HepG2 (cell line): Measurements from ENCODE around the gene TNFSF12. TPM values are rescaled to one million over a fixed set of nuclear protein-coding genes. Genes with fewer than 3 reads are reported as not detected.

Source experiments
- ETV5 ChIP-seq: IDR thresholded peaks from 2 replicates; pipeline ENCODE4 v1.6.1; 2018; ENCODE audit warnings: missing biosample characterization, missing genetic modification reagents, inconsistent platforms, borderline replicate concordance
- KMT2B ChIP-seq: IDR thresholded peaks from 2 replicates; pipeline ENCODE4 v1.6.1; 2016; ENCODE audit warnings: missing genetic modification reagents, missing compliant biosample characterization
- LCORL ChIP-seq, 2 experiments: fragments of 450-650 bp in 1 of 2; sonication (generic) in 1 of 2; formaldehyde crosslinking in 1 of 2; IDR thresholded peaks; 2 replicates each; pipeline versions ENCODE4 v1.5.0 to v1.6.1; 2017 to 2020; ENCODE audit warnings: antibody characterized with exemption in 1 of 2, missing genetic modification reagents in 1 of 2
- NKX3-1 ChIP-seq: sonication (generic); formaldehyde crosslinking; IDR thresholded peaks from 2 replicates; pipeline ENCODE4 v1.5.0; 2020; ENCODE audit warnings: missing genetic modification reagents
- NPAS2 ChIP-seq: sonication (generic); formaldehyde crosslinking; IDR thresholded peaks from 2 replicates; pipeline ENCODE4 v1.8.0; 2022; ENCODE audit warnings: mild to moderate bottlenecking, missing genetic modification reagents, borderline replicate concordance
- PAX8 ChIP-seq: sonication (generic); formaldehyde crosslinking; IDR thresholded peaks from 2 replicates; pipeline ENCODE4 v1.8.0; 2022; ENCODE audit warnings: mild to moderate bottlenecking, missing genetic modification reagents, borderline replicate concordance
- PHF20 ChIP-seq: sonication (generic); formaldehyde crosslinking; IDR thresholded peaks from 2 replicates; pipeline ENCODE4 v1.5.0; 2020; ENCODE audit warnings: mild to moderate bottlenecking, missing genetic modification reagents
- PHF21A ChIP-seq: sonication (generic); formaldehyde crosslinking; IDR thresholded peaks from 2 replicates; pipeline ENCODE4 v1.5.0; 2020; ENCODE audit warnings: mild to moderate bottlenecking, missing genetic modification reagents
- PHF8 ChIP-seq: sonication (generic); formaldehyde crosslinking; IDR thresholded peaks from 2 replicates; pipeline ENCODE4 v1.5.0; 2020; ENCODE audit warnings: missing genetic modification reagents
- TCF12 ChIP-seq, 2 experiments: fragments of 450-650 bp in 1 of 2; sonication (generic) in 1 of 2; formaldehyde crosslinking in 1 of 2; IDR thresholded peaks; 2 replicates each; pipeline versions ENCODE4 v1.6.1 to v1.8.0; 2017 to 2022; ENCODE audit warnings: antibody characterized with exemption in 1 of 2, mild to moderate bottlenecking in 1 of 2, missing genetic modification reagents in 1 of 2, moderate library complexity in 1 of 2
- TCF7 ChIP-seq: sonication (generic); IDR thresholded peaks from 2 replicates; pipeline ENCODE4 v1.6.1; 2016; ENCODE audit warnings: antibody characterized with exemption, low read depth
- ZBTB21 ChIP-seq: sonication (generic); formaldehyde crosslinking; IDR thresholded peaks from 2 replicates; pipeline ENCODE4 v1.4.0; 2020; ENCODE audit warnings: missing genetic modification reagents
- ZMYM4 ChIP-seq: sonication (generic); formaldehyde crosslinking; IDR thresholded peaks from 2 replicates; pipeline ENCODE4 v1.8.1; 2023; ENCODE audit warnings: mild to moderate bottlenecking, missing genetic modification reagents
- ZNF138 ChIP-seq: sonication (generic); formaldehyde crosslinking; IDR thresholded peaks from 2 replicates; pipeline ENCODE4 v1.5.0; 2020; ENCODE audit warnings: mild to moderate bottlenecking, low read depth, missing genetic modification reagents
- ZNF207 ChIP-seq: fragments of 450-650 bp; IDR thresholded peaks from 2 replicates; pipeline ENCODE4 v1.6.1; 2016; ENCODE audit warnings: antibody characterized with exemption, borderline replicate concordance
- ZNF343 ChIP-seq: sonication (generic); formaldehyde crosslinking; IDR thresholded peaks from 2 replicates; pipeline ENCODE4 v1.4.0; 2020; ENCODE audit warnings: mild to moderate bottlenecking, missing genetic modification reagents
- ZNF441 ChIP-seq: sonication (generic); formaldehyde crosslinking; IDR thresholded peaks from 2 replicates; pipeline ENCODE4 v1.7.0; 2021; ENCODE audit warnings: missing genetic modification reagents, borderline replicate concordance
- ZNF577 ChIP-seq: sonication (generic); formaldehyde crosslinking; IDR thresholded peaks from 2 replicates; pipeline ENCODE4 v1.4.0; 2020; ENCODE audit warnings: mild to moderate bottlenecking, low read depth, missing genetic modification reagents, borderline replicate concordance
- ZSCAN31 ChIP-seq: sonication (generic); formaldehyde crosslinking; IDR thresholded peaks from 2 replicates; pipeline ENCODE4 v1.5.0; 2020; ENCODE audit warnings: low read depth, mild to moderate bottlenecking, missing genetic modification reagents
- polyA plus RNA-seq, 8 experiments: library from polyadenylated mRNA; depleted of rRNA in 3 of 8; stranded (reverse) in 7 of 8; unstranded in 1 of 8; fragments of >200 nt; fragmentation: Illumina TruSeq in 4 of 8; extraction: Trizol in 4 of 8; gene quantifications; 2 replicates each; pipeline versions ENCODE4 v1.2.1 to v1.2.3, GENCODE V29; 2011 to 2016; ENCODE audit warnings: low read depth in 4 of 8, missing spikeins in 1 of 8, mixed read lengths in 1 of 8; ENCODE audit not compliant: insufficient read depth in 1 of 8
- total RNA-seq, 5 experiments: library from RNA; depleted of rRNA; stranded (reverse); fragments of >200 nt; fragmentation: Illumina TruSeq; extraction: Trizol; gene quantifications; 2 replicates each; pipeline ENCODE4 v1.2.3, GENCODE V29; 2016; ENCODE audit warnings: low read depth in 1 of 5
- TF ChIP-seq, protein P1 (sequence below): sonication (generic); formaldehyde crosslinking; IDR thresholded peaks from 2 replicates; pipeline ENCODE4 v1.4.0; 2020; ENCODE audit warnings: missing genetic modification reagents, low read depth, mild to moderate bottlenecking, borderline replicate concordance
- TF ChIP-seq, protein P2 (sequence below): sonication (generic); formaldehyde crosslinking; IDR thresholded peaks from 2 replicates; pipeline ENCODE4 v1.5.0; 2020; ENCODE audit warnings: mild to moderate bottlenecking, low read depth, missing genetic modification reagents, borderline replicate concordance
- TF ChIP-seq, protein P3 (sequence below): sonication (generic); formaldehyde crosslinking; IDR thresholded peaks from 2 replicates; pipeline ENCODE4 v1.4.0; 2020; ENCODE audit warnings: low read depth, mild to moderate bottlenecking, missing genetic modification reagents
- TF ChIP-seq, protein P4 (sequence below): sonication (generic); formaldehyde crosslinking; IDR thresholded peaks from 2 replicates; pipeline ENCODE4 v1.8.0; 2022; ENCODE audit warnings: missing genetic modification reagents, mild to moderate bottlenecking, moderate library complexity, borderline replicate concordance
- TF ChIP-seq, protein P5 (sequence below): IDR thresholded peaks from 2 replicates; pipeline ENCODE4 v1.6.1; 2016; ENCODE audit warnings: low read depth, borderline replicate concordance

The TNFSF12 gene
- total and polyA plus RNA-seq, 2 of the 13 experiments (the other 11 are each of a cell fraction or from before 2014, with no cell fraction given) = 0.93 to 7.2 TPM

DNA sequence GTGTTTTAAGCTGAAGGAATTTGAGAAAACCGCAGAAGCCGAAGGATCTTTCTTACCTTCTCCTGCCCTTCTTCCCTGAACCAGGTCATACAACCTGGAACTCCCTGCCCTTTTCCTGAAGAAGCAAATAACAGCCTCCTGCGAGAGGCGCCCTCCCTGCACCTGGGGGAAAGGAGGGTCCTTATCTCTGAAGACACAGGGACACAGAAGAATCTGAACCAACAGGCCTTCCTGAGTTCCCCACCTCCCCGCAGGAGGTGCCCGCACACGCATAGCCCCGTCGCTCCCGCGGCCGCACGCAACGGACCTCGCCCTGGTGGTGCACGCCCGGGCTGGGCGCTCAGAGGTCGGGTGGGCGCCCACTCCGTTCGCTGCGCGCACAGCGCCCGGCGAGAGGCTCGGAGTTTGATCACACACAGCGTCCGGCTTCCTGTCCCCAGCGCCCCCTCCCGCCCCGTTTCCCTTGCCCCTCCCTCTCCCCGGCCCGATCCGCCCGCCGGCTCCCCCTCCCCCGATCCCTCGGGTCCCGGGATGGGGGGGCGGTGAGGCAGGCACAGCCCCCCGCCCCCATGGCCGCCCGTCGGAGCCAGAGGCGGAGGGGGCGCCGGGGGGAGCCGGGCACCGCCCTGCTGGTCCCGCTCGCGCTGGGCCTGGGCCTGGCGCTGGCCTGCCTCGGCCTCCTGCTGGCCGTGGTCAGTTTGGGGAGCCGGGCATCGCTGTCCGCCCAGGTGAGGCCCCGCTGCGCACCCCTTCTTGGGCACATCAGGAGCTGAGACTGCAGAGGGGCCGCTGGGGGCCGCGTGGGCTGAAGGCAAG is at the start of gene TNFSF12 (continued):
- TF ChIP-seq PHF21A (no peak), ZNF138 (no peak), KMT2B (no peak), TCF12 (IDR thresholded peaks at IDR 0.05) (no peak), TCF12 (CRISPR knock-in tag; IDR thresholded peaks at IDR 0.05) (no peak), ZMYM4 (CRISPR knock-in tag) (no peak), ZSCAN31 (CRISPR knock-in tag) (peak; percentile 53; the same call in 1 of the 2 replicates), PAX8 (CRISPR knock-in tag) (0 out of 2 replicates have a peak, but pooled peaks have one; percentile 57), ZNF343 (CRISPR knock-in tag) (0 out of 2 replicates have a peak, but pooled peaks have one; percentile 23), TCF7 (no peak), ZNF207 (no peak), ZNF441 (CRISPR knock-in tag) (0 out of 2 replicates have a peak, but pooled peaks have one; percentile 33), PHF8 (CRISPR knock-in tag) (peak; percentile 50; the same call in 1 of the 2 replicates), ZNF577 (CRISPR knock-in tag) (no peak), ZBTB21 (CRISPR knock-in tag) (no peak), NPAS2 (no peak), NKX3-1 (CRISPR knock-in tag) (no peak), LCORL (IDR thresholded peaks at IDR 0.05) (no peak), LCORL (CRISPR knock-in tag; IDR thresholded peaks at IDR 0.05) (peak; percentile 43; the same call in 1 of the 2 replicates), ETV5 (CRISPR knock-in tag) (0 out of 2 replicates have a peak, but pooled peaks have one; percentile 39), PHF20 (CRISPR knock-in tag) (no peak)
- TF ChIP-seq, protein P1, sequence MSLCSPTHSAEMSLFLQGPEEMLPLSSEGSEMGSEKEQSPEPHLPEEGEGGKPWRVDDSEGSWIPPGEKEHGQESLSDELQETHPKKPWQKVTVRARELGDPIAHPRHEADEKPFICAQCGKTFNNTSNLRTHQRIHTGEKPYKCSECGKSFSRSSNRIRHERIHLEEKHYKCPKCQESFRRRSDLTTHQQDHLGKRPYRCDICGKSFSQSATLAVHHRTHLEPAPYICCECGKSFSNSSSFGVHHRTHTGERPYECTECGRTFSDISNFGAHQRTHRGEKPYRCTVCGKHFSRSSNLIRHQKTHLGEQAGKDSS = no peak
- TF ChIP-seq, protein P2, sequence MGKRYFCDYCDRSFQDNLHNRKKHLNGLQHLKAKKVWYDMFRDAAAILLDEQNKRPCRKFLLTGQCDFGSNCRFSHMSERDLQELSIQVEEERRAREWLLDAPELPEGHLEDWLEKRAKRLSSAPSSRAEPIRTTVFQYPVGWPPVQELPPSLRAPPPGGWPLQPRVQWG (CRISPR knock-in tag) = no peak
- TF ChIP-seq, protein P3, sequence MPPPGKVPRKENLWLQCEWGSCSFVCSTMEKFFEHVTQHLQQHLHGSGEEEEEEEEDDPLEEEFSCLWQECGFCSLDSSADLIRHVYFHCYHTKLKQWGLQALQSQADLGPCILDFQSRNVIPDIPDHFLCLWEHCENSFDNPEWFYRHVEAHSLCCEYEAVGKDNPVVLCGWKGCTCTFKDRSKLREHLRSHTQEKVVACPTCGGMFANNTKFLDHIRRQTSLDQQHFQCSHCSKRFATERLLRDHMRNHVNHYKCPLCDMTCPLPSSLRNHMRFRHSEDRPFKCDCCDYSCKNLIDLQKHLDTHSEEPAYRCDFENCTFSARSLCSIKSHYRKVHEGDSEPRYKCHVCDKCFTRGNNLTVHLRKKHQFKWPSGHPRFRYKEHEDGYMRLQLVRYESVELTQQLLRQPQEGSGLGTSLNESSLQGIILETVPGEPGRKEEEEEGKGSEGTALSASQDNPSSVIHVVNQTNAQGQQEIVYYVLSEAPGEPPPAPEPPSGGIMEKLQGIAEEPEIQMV (CRISPR knock-in tag) = 0 out of 2 replicates have a peak, but pooled peaks have one; percentile 17
- TF ChIP-seq, protein P4, sequence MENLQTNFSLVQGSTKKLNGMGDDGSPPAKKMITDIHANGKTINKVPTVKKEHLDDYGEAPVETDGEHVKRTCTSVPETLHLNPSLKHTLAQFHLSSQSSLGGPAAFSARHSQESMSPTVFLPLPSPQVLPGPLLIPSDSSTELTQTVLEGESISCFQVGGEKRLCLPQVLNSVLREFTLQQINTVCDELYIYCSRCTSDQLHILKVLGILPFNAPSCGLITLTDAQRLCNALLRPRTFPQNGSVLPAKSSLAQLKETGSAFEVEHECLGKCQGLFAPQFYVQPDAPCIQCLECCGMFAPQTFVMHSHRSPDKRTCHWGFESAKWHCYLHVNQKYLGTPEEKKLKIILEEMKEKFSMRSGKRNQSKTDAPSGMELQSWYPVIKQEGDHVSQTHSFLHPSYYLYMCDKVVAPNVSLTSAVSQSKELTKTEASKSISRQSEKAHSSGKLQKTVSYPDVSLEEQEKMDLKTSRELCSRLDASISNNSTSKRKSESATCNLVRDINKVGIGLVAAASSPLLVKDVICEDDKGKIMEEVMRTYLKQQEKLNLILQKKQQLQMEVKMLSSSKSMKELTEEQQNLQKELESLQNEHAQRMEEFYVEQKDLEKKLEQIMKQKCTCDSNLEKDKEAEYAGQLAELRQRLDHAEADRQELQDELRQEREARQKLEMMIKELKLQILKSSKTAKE = no peak
- TF ChIP-seq, protein P5, sequence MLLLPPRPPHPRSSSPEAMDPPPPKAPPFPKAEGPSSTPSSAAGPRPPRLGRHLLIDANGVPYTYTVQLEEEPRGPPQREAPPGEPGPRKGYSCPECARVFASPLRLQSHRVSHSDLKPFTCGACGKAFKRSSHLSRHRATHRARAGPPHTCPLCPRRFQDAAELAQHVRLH (CRISPR knock-in tag) = no peak
